ENCODE measurements around the gene SHH. TPM values are rescaled to one million over a fixed set of nuclear protein-coding genes. Genes with fewer than 3 reads are reported as not detected.
"Not testable (repeated sequence)": the region's sequence is repeated elsewhere in the genome, so short reads cannot be mapped to it uniquely, and the experiment has no call there.

Gene SHH
- total and polyA plus RNA-seq, 7 experiments from 2014 or later, result not detected

DNA sequence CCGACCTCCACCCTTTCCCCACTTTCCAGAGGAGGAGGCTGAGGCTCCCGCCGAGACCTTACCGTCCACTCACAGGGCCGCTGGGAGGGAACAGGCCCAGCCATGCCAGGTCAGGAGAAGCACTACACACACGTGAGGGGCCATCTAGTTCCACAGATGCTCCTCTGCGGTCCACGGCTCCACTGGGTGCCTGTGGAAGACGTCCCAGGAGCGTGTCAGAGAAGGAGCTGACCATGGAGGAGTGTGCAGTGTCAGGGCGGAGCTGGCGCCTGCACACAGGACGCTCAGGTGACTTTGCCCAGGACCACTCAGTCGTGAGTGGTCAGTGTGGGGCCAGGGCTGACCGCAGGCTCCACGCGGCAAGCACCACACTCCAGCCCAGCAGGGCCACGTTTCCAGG, 8.0 kb upstream of the SHH start:
- H3K27me3 ChIP-seq (ENCODE audit: control insufficient read depth in 2 of 2, insufficient read depth in 2 of 2, low read length in 2 of 2), result no peaks in the 10 kb centered on the region
- CTCF ChIA-PET, result no interaction called here
- POLR2A ChIA-PET, result no interaction called here
- Mint-ChIP-seq H3K4me1 (peaks cover 4 to 6% (median 5%) of the 10 kb centered on the region in 7 donors), H3K27ac (no peak overlapping the region), H3K4me3 (no peak overlapping the region), H3K9me3 (peaks cover 0 to 1% (median 0%) of the 10 kb centered on the region in 11 donors), H3K27me3 (peaks cover 8 to 29% (median 21%) of the 10 kb centered on the region in 5 donors), H3K36me3 (no peaks in the 10 kb centered on the region)
- H3K4me3 ChIP-seq (ENCODE audit: low read length), result no peak overlapping the region
- no peaks in the 10 kb centered on the region for H3K36me3 ChIP-seq (ENCODE audit: control insufficient read depth in 2 of 3, insufficient read depth in 3 of 3, low read length in 3 of 3)
- H3K27ac ChIP-seq (ENCODE audit: low read depth, low read length), result no peak overlapping the region
- H3K9me3 ChIP-seq (ENCODE audit: control insufficient read depth in 2 of 3, low read length in 3 of 3), result no peaks in the 10 kb centered on the region
- no peak for DNase-seq
- no peaks in the 10 kb centered on the region for H3K4me1 ChIP-seq (ENCODE audit: control insufficient read depth in 2 of 2, insufficient read depth in 2 of 2, low read length in 2 of 2)
- intact Hi-C loops (cut with micrococcal nuclease), result no loop called here
- no peak for ATAC-seq

DNA sequence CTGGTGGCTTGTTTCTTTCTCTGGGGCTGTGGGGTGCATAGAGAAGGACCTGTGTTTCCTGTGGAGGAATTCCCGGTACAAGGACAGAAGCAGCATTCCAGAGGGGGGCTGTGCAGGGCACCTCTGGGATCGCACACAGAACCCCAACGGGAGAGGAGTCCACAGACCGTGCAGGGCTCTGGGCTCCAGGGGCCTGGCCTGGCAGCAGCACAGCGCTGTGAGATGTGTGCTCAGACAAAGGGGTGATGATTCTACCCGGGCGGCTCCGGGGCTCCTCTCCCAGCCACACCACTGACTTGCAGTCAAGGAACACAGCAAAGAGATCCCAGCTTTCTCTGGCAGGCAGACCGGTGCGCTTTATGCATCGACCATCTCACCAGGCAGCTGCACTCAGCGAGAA, 6.9 kb upstream of the SHH start:
- Histone ChIP-seq H3K27me3 (ENCODE audit: control insufficient read depth in 2 of 2, insufficient read depth in 2 of 2, low read length in 2 of 2) (no peaks in the 10 kb centered on the region), H3K36me3 (ENCODE audit: control insufficient read depth in 2 of 3, insufficient read depth in 3 of 3, low read length in 3 of 3) (no peaks in the 10 kb centered on the region), H3K4me1 (ENCODE audit: control insufficient read depth in 2 of 2, insufficient read depth in 2 of 2, low read length in 2 of 2) (no peaks in the 10 kb centered on the region), H3K9me3 (ENCODE audit: control insufficient read depth in 2 of 3, low read length in 3 of 3) (no peaks in the 10 kb centered on the region), H3K4me3 (ENCODE audit: low read length) (no peak overlapping the region), H3K27ac (ENCODE audit: low read depth, low read length) (no peak overlapping the region)
- peaks cover 0 to 1% (median 0%) of the 10 kb centered on the region in 11 donors for H3K9me3 Mint-ChIP-seq
- intact Hi-C loops (cut with micrococcal nuclease), result no loop called here
- no peaks in the 10 kb centered on the region for H3K36me3 Mint-ChIP-seq
- ATAC-seq (no peak), DNase-seq (no peak)
- ChIA-PET POLR2A (no interaction called here), CTCF (no interaction called here)
- H3K4me3 Mint-ChIP-seq, result no peak overlapping the region
- no peak overlapping the region for H3K27ac Mint-ChIP-seq
- H3K4me1 Mint-ChIP-seq, result peaks cover 5 to 7% (median 5%) of the 10 kb centered on the region in 7 donors
- H3K27me3 Mint-ChIP-seq, result peaks cover 15 to 29% (median 17%) of the 10 kb centered on the region in 5 donors

- peaks cover 5 to 7% (median 5%) of the 10 kb centered on the region in 7 donors for H3K4me1 Mint-ChIP-seq
These were observed 6.5 kb upstream of the SHH start for GRCh38 chr7:155818820-155819168.

DNA sequence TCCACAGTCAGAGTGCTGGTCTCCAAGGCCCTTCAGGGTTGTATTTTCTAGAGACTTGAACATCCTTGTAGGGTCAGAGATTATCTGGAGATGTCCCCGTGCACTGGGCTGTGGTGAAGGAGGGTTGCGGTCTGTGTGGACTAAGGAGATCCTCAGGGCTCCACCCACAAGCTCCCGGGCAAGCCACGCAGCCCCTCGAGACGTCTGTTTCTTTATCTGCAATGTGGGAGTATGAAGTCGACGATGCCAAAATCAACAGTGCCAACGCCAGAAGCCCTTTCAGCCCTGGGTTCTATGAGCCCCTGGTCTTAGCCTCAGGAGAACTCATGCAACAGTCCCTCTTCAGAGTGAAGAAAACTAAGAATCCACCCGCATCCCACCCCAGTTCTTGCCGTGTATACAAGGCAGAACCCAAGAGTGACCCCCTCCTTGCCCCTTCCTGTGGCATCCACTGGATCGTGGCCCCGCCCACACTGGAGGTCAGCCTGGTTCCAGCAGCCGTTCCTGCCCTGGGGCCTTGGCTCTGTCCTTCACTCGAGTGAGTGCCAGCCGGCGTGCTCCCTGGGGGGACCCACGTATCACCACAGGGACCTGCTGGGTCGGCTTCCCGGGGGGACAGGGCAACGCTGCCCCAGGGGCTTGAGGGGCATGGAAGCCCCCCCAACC, 6.0 kb upstream of the SHH start:
- CTCF ChIA-PET, result no interaction called here
- Mint-ChIP-seq H3K36me3 (no peaks in the 10 kb centered on the region), H3K27ac (no peak overlapping the region), H3K4me3 (no peak overlapping the region), H3K9me3 (peaks cover 0 to 1% (median 0%) of the 10 kb centered on the region in 11 donors), H3K4me1 (peaks cover 5 to 7% (median 5%) of the 10 kb centered on the region in 7 donors), H3K27me3 (peaks cover 22 to 34% (median 24%) of the 10 kb centered on the region in 5 donors)
- Histone ChIP-seq H3K36me3 (ENCODE audit: control insufficient read depth in 2 of 3, insufficient read depth in 3 of 3, low read length in 3 of 3) (no peaks in the 10 kb centered on the region), H3K9me3 (ENCODE audit: control insufficient read depth in 2 of 3, low read length in 3 of 3) (no peaks in the 10 kb centered on the region), H3K27me3 (ENCODE audit: control insufficient read depth in 2 of 2, insufficient read depth in 2 of 2, low read length in 2 of 2) (no peaks in the 10 kb centered on the region), H3K27ac (ENCODE audit: low read depth, low read length) (no peak overlapping the region), H3K4me1 (ENCODE audit: control insufficient read depth in 2 of 2, insufficient read depth in 2 of 2, low read length in 2 of 2) (no peaks in the 10 kb centered on the region), H3K4me3 (ENCODE audit: low read length) (no peak overlapping the region)
- intact Hi-C loops (cut with micrococcal nuclease), result no loop called here
- ATAC-seq (no peak), DNase-seq (no peak)
- POLR2A ChIA-PET, result no interaction called here

More at GRCh38 chr7:155818820-155819168, 6.5 kb upstream of the SHH start:
- Mint-ChIP-seq H3K4me3 (no peak overlapping the region), H3K36me3 (no peaks in the 10 kb centered on the region), H3K27me3 (peaks cover 19 to 33% (median 21%) of the 10 kb centered on the region in 5 donors), H3K27ac (no peak overlapping the region), H3K9me3 (peaks cover 0 to 1% (median 0%) of the 10 kb centered on the region in 11 donors)
- Histone ChIP-seq H3K4me1 (ENCODE audit: control insufficient read depth in 2 of 2, insufficient read depth in 2 of 2, low read length in 2 of 2) (no peaks in the 10 kb centered on the region), H3K36me3 (ENCODE audit: control insufficient read depth in 2 of 3, insufficient read depth in 3 of 3, low read length in 3 of 3) (no peaks in the 10 kb centered on the region), H3K9me3 (ENCODE audit: control insufficient read depth in 2 of 3, low read length in 3 of 3) (no peaks in the 10 kb centered on the region), H3K4me3 (ENCODE audit: low read length) (no peak overlapping the region), H3K27me3 (ENCODE audit: control insufficient read depth in 2 of 2, insufficient read depth in 2 of 2, low read length in 2 of 2) (no peaks in the 10 kb centered on the region), H3K27ac (ENCODE audit: low read depth, low read length) (no peak overlapping the region)
- CTCF ChIA-PET, result no interaction called here
- DNase-seq (no peak), ATAC-seq (no peak)
- intact Hi-C loops (cut with micrococcal nuclease), result no loop called here
- POLR2A ChIA-PET, result no interaction called here

DNA sequence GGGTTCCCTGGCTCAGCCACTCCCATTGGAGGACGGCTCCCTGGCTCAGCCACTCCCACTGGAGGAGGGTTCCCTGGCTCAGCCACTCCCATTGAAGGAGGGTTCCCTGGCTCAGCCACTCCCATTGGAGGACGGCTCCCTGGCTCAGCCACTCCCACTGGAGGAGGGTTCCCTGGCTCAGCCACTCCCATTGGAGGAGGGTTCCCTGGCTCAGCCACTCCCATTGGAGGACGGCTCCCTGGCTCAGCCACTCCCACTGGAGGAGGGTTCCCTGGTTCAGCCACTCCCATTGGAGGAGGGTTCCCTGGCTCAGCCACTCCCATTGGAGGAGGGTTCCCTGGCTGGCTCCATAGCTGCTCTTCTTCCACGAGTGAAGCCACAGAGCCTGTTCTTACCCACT, 5.3 kb upstream of the SHH start:
- H3K4me3 ChIP-seq (ENCODE audit: low read length); H3K27me3 ChIP-seq (ENCODE audit: control insufficient read depth in 2 of 2, insufficient read depth in 2 of 2, low read length in 2 of 2); H3K36me3 ChIP-seq (ENCODE audit: control insufficient read depth in 2 of 3, insufficient read depth in 3 of 3, low read length in 3 of 3); H3K4me1 ChIP-seq (ENCODE audit: control insufficient read depth in 2 of 2, insufficient read depth in 2 of 2, low read length in 2 of 2); ATAC-seq; H3K9me3 Mint-ChIP-seq; intact Hi-C loops (cut with micrococcal nuclease); DNase-seq; H3K9me3 ChIP-seq (ENCODE audit: control insufficient read depth in 2 of 3, low read length in 3 of 3); H3K27ac ChIP-seq (ENCODE audit: low read depth, low read length); H3K36me3 Mint-ChIP-seq; H3K4me3 Mint-ChIP-seq; H3K4me1 Mint-ChIP-seq; POLR2A ChIA-PET; H3K27ac Mint-ChIP-seq: not testable (repeated sequence)
- peaks cover 24 to 38% (median 29%) of the 10 kb centered on the region in 5 donors for H3K27me3 Mint-ChIP-seq
- CTCF ChIA-PET, result interaction anchor here (1.3 kb wide), 1 partner anchor 22 kb away, joined by 3 read pairs; no protein-coding TSS in a partner anchor

DNA sequence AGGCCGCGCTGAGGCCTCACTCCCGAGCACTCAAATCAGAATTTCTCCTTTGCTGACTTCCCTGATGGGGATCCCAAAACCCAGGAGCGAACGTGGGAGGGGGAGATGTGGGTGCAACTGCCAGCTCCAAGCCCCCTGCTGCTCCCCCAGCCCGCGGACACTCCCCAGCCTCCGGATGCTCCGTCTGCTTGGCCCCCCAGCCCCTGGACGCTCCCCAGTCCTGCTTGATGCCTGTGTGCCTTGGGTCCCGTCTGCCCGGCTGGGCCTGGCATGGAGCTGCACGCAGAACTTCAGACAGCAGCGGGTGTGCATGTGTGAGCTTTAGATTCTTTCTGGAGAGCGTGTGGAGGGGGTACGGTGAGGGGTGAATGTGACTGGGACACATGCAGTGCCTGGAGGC, 4.7 kb upstream of the SHH start:
- Mint-ChIP-seq H3K27me3 (peaks cover 24 to 38% (median 34%) of the 10 kb centered on the region in 5 donors), H3K9me3 (peaks cover 0 to 1% (median 0%) of the 10 kb centered on the region in 11 donors), H3K4me1 (peaks cover 8 to 11% (median 9%) of the 10 kb centered on the region in 7 donors), H3K4me3 (no peak overlapping the region), H3K27ac (no peak overlapping the region), H3K36me3 (peaks cover 0 to 2% (median 0%) of the 10 kb centered on the region in 5 donors)
- H3K27me3 ChIP-seq (ENCODE audit: control insufficient read depth in 2 of 2, insufficient read depth in 2 of 2, low read length in 2 of 2), result peaks cover 0 to 6% of the 10 kb centered on the region in 2 donors
- no peak overlapping the region for H3K27ac ChIP-seq (ENCODE audit: low read depth, low read length)
- no peaks in the 10 kb centered on the region for H3K4me1 ChIP-seq (ENCODE audit: control insufficient read depth in 2 of 2, insufficient read depth in 2 of 2, low read length in 2 of 2)
- POLR2A ChIA-PET, result no interaction called here
- no peak for DNase-seq
- no peak overlapping the region for H3K4me3 ChIP-seq (ENCODE audit: low read length)
- intact Hi-C loops (cut with micrococcal nuclease), result no loop called here
- H3K36me3 ChIP-seq (ENCODE audit: control insufficient read depth in 2 of 3, insufficient read depth in 3 of 3, low read length in 3 of 3), result no peaks in the 10 kb centered on the region
- H3K9me3 ChIP-seq (ENCODE audit: control insufficient read depth in 2 of 3, low read length in 3 of 3), result no peaks in the 10 kb centered on the region
- no peak for ATAC-seq
- CTCF ChIA-PET, result interaction anchor here (1.3 kb wide), 1 partner anchor 23 kb away, joined by 3 read pairs; no protein-coding TSS in a partner anchor

DNA sequence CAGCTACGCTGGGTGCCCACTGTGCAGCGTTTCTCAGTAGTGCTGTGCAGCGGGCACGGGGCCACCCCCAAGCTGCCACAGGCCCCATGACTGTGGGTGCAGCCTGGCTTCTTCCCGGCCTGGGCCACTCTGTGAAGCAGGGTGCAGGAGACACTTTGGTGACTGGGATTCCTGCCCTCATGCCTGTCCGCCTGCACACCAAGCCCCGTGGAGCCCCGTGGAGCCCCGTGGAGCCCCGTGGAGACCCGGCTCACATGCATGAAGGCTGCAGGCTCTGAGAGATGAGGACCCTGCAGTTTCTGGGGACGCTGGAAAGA, 3.9 kb upstream of the SHH start:
- peaks cover 12 to 15% (median 14%) of the 10 kb centered on the region in 7 donors for H3K4me1 Mint-ChIP-seq
- intact Hi-C loops (cut with micrococcal nuclease), result no loop called here

More for the DNA sequence above, 3.9 kb upstream of the SHH start:
- H3K27me3 ChIP-seq (ENCODE audit: control insufficient read depth in 2 of 2, insufficient read depth in 2 of 2, low read length in 2 of 2), result peaks cover 0 to 6% of the 10 kb centered on the region in 2 donors
- CTCF ChIA-PET, result interaction anchor here (1.3 kb wide), 1 partner anchor 23 kb away, joined by 3 read pairs; no protein-coding TSS in a partner anchor
- DNase-seq (no peak), ATAC-seq (no peak)
- Mint-ChIP-seq H3K9me3 (peaks cover 0 to 1% (median 0%) of the 10 kb centered on the region in 11 donors), H3K4me3 (no peak overlapping the region), H3K27ac (no peak overlapping the region), H3K27me3 (peaks cover 33 to 45% (median 40%) of the 10 kb centered on the region in 5 donors), H3K36me3 (peaks cover 0 to 2% (median 0%) of the 10 kb centered on the region in 5 donors)
- no peaks in the 10 kb centered on the region for H3K9me3 ChIP-seq (ENCODE audit: control insufficient read depth in 2 of 3, low read length in 3 of 3)
- POLR2A ChIA-PET, result no interaction called here
- no peaks in the 10 kb centered on the region for H3K36me3 ChIP-seq (ENCODE audit: control insufficient read depth in 2 of 3, insufficient read depth in 3 of 3, low read length in 3 of 3)
- H3K4me3 ChIP-seq (ENCODE audit: low read length), result no peak overlapping the region
- H3K27ac ChIP-seq (ENCODE audit: low read depth, low read length), result no peak overlapping the region
- no peaks in the 10 kb centered on the region for H3K4me1 ChIP-seq (ENCODE audit: control insufficient read depth in 2 of 2, insufficient read depth in 2 of 2, low read length in 2 of 2)
